OCI-LY7 (cell line): ENCODE measurements around the gene EOLA1. TPM values are rescaled to one million over a fixed set of nuclear protein-coding genes. Genes with fewer than 3 reads are reported as not detected.

Experiments used
- BruUV-seq: library from RNA; stranded (reverse); fragments of 400-500 nt; replicated peaks from 2 replicates; lab custom pipeline; 2021; lab: Mats Ljungman, UMichigan
- CTCF ChIA-PET: fragments of 300-600 bp; sonication (Branson Sonifier 250); formaldehyde crosslinking; loops from one replicate; lab custom pipeline; 2022; ENCODE audit warnings: antibody characterized with exemption; ENCODE audit not compliant: unreplicated experiment; lab: Charles Lee
- POLR2A ChIA-PET: fragments of 300-600 bp; sonication (Branson Sonifier 250); formaldehyde crosslinking; loops from one replicate; lab custom pipeline; 2022; ENCODE audit warnings: antibody characterized with exemption; lab: Charles Lee
- DNase-seq: peaks from one replicate; pipeline ENCODE4 v3.0.0-alpha.2; 2015; ENCODE audit warnings: low spot score
- H2AFZ ChIP-seq: fragments of 200-600 bp; sonication (generic), shearing (Covaris generic); 2 replicates; pipeline ENCODE4 v1.6.1; 2014; ENCODE audit warnings: mild to moderate bottlenecking, antibody characterized with exemption, low read length, moderate library complexity
- H3K27ac ChIP-seq: fragments of 200-600 bp; sonication (generic); 2 replicates; pipeline ENCODE4 v1.5.1; 2014; ENCODE audit warnings: mixed run types, low read depth, mild to moderate bottlenecking, moderate library complexity, low read length, inconsistent platforms; ENCODE audit not compliant: poor library complexity, severe bottlenecking
- H3K36me3 ChIP-seq: fragments of 200-600 bp; sonication (generic); 2 replicates; pipeline ENCODE4 v1.6.1; 2014; ENCODE audit warnings: mild to moderate bottlenecking, antibody characterized with exemption, low read length, moderate library complexity, mixed read lengths; ENCODE audit not compliant: insufficient read depth
- H3K4me1 ChIP-seq: fragments of 200-600 bp; sonication (generic); 2 replicates; pipeline ENCODE4 v1.5.1; 2014; ENCODE audit warnings: mild to moderate bottlenecking, low read length; ENCODE audit not compliant: insufficient read depth, poor library complexity, severe bottlenecking
- H3K4me2 ChIP-seq: fragments of 200-600 bp; sonication (generic); 2 replicates; pipeline ENCODE4 v1.6.1; 2014; ENCODE audit warnings: mild to moderate bottlenecking, low read length
- H3K4me3 ChIP-seq: fragments of 200-600 bp; sonication (generic); 2 replicates; pipeline ENCODE4 v1.5.1; 2014; ENCODE audit warnings: mild to moderate bottlenecking, low read depth, low read length; ENCODE audit not compliant: poor library complexity, severe bottlenecking
- H3K79me2 ChIP-seq: fragments of 200-600 bp; sonication (generic); 2 replicates; pipeline ENCODE4 v1.6.1; 2016; ENCODE audit warnings: low read depth, mild to moderate bottlenecking, low read length, moderate library complexity, mixed read lengths; ENCODE audit not compliant: insufficient read depth
- H3K9me2 ChIP-seq: fragments of 200-600 bp; sonication (generic); 2 replicates; pipeline ENCODE4 v1.6.1; 2016; ENCODE audit warnings: mild to moderate bottlenecking, low read length, mixed read lengths; ENCODE audit not compliant: insufficient read depth
- H3K9me3 ChIP-seq: fragments of 200-600 bp; sonication (generic); 2 replicates; pipeline ENCODE4 v1.6.1; 2014; ENCODE audit warnings: mild to moderate bottlenecking, mixed run types, low read length, mixed read lengths
- H4K20me1 ChIP-seq: fragments of 200-600 bp; sonication (generic); 2 replicates; pipeline ENCODE4 v1.6.1; 2014; ENCODE audit warnings: mild to moderate bottlenecking, antibody characterized with exemption, low read length, moderate library complexity, mixed read lengths; ENCODE audit not compliant: insufficient read depth
- CTCF ChIP-seq: fragments of 200-600 bp; sonication (generic); conservative IDR thresholded peaks from 2 replicates; pipeline ENCODE4 v1.5.1; 2014; ENCODE audit warnings: mild to moderate bottlenecking, antibody characterized with exemption, low read length, moderate library complexity, mixed read lengths
- EZH2phosphoT487 ChIP-seq: fragments of 200-600 bp; sonication (generic); IDR thresholded peaks from 2 replicates; pipeline ENCODE4 v1.6.1; 2018; ENCODE audit warnings: low read depth, borderline replicate concordance, mild to moderate bottlenecking, mixed run types, antibody characterized with exemption, low read length, moderate library complexity, mixed read lengths
- intact Hi-C: fragments of 100-400 bp; cut with micrococcal nuclease; formaldehyde crosslinking; loops from one replicate; pipeline ENCODE4 v1.10.0; 2022; ENCODE audit not compliant: unreplicated experiment
- total RNA-seq, 2 experiments: library from RNA; depleted of rRNA in 1 of 2; stranded (reverse); fragments of >200 nt in 1 of 2; shearing (Covaris generic) in 1 of 2; gene quantifications; 2 replicates each; pipeline ENCODE4 v1.2.3, GENCODE V29; 2014 to 2022

Gene EOLA1
- total RNA-seq, 2 experiments from 2014 or later = 13.0 to 22.9 TPM

GRCh38 chrX:149563359-149563758 is 22.5 kb downstream of the EOLA1 start:
- TF ChIP-seq CTCF = no peak
- no peak for TF ChIP-seq EZH2phosphoT487
- BruUV-seq = no TSS peak
- Histone ChIP-seq H2AFZ (no peak overlapping the region), H4K20me1 (no peaks in the 10 kb centered on the region), H3K4me3 (no peak overlapping the region), H3K79me2 (no peaks in the 10 kb centered on the region), H3K9me2 (no peaks in the 10 kb centered on the region), H3K4me2 (no peak overlapping the region), H3K4me1 (no peaks in the 10 kb centered on the region), H3K9me3 (no peaks in the 10 kb centered on the region), H3K36me3 (no peaks in the 10 kb centered on the region), H3K27ac (no peak overlapping the region)
- ChIA-PET CTCF (no interaction called here), POLR2A (no interaction called here)
- DNase-seq = no peak
- intact Hi-C loops = no loop called here

- H3K9me3 ChIP-seq = no peaks in the 10 kb centered on the region
- DNase-seq = no peak
- no peaks in the 10 kb centered on the region for H4K20me1 ChIP-seq
- no peak overlapping the region for H3K27ac ChIP-seq
- no peak overlapping the region for H3K4me2 ChIP-seq
- H3K36me3 ChIP-seq = no peaks in the 10 kb centered on the region
- no peaks in the 10 kb centered on the region for H3K4me1 ChIP-seq
- ChIA-PET CTCF (no interaction called here), POLR2A (no interaction called here)
- no TSS peak for BruUV-seq
- H2AFZ ChIP-seq = no peak overlapping the region
- no peak for TF ChIP-seq CTCF
- no peak for TF ChIP-seq EZH2phosphoT487
- intact Hi-C loops = no loop called here
- H3K4me3 ChIP-seq = no peak overlapping the region
- no peaks in the 10 kb centered on the region for H3K79me2 ChIP-seq
- H3K9me2 ChIP-seq = no peaks in the 10 kb centered on the region
These were observed 27.0 kb downstream of the EOLA1 start for GRCh38 chrX:149567621-149568417.

DNA sequence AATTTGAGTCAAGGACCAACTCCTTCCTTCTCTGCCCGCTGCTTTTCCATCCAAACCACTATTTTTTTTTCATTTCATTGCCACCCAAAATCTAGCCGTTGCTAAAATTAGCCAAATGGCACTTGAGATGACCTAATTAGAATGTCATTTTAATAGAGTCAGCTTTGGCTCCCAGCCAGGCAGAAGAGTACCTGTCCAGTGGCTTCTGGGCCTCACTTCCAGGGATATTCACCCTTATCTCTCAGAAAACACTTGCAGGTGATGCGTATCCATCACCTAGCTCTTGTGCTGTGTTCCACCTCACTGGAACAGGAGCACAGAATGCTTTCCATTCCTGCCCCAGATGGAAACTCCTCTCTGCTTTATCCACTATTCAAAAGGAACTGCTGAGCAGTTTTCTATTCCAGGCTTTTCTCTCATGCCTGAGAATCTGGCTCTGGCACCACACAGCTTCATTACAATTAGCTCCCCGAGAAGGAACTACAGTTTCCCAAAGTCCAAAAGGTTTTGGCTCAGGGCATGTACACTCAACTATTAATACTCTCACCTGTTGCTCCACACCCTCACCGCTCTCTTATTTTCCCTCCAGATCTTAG is 28.0 kb downstream of the EOLA1 start:
- no peak overlapping the region for H3K4me2 ChIP-seq
- no peak overlapping the region for H3K4me3 ChIP-seq
- DNase-seq = no peak
- ChIA-PET POLR2A (no interaction called here), CTCF (no interaction called here)
- TF ChIP-seq CTCF (no peak), EZH2phosphoT487 (no peak)
- H3K9me2 ChIP-seq = no peaks in the 10 kb centered on the region
- H2AFZ ChIP-seq = no peak overlapping the region
- H3K9me3 ChIP-seq = no peaks in the 10 kb centered on the region
- no peaks in the 10 kb centered on the region for H3K79me2 ChIP-seq
- H3K27ac ChIP-seq = no peak overlapping the region
- intact Hi-C loops = no loop called here
- no peaks in the 10 kb centered on the region for H4K20me1 ChIP-seq
- BruUV-seq = no TSS peak
- no peaks in the 10 kb centered on the region for H3K4me1 ChIP-seq
- no peaks in the 10 kb centered on the region for H3K36me3 ChIP-seq
